NCI-H146 (cell line): ENCODE data around the gene NKIRAS1.
"Not testable (repeated sequence)": the region's sequence is repeated elsewhere in the genome, so short reads cannot be mapped to it uniquely, and the experiment has no call there.

ENCODE experiments used
- DNase-seq: peaks from one replicate; lab custom pipeline; 2025; lab: John Stamatoyannopoulos, UW

NKIRAS1 gene

GRCh38 chr3:23904545-23904944 lies 12.2 kb downstream of the NKIRAS1 start:
- DNase-seq: no peak

DNA sequence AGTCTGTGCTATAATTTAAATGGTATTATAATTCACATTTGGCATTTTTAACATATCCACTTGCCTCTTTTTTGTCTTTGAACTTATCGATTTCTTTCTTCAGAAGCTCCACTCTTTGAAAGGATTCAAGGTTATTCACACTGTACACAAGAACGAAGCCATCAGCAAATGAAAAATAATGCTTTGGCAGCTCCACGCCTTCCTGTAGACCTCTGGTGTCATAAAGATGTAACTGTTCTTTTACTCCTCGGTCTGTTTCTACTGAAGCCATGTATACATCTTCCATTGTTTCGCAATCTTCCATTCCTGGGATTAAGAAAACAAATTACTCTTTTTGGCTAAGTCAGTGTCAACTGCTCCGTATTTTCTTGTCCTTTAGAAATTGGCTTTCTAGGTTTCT lies 16.0 kb downstream of the NKIRAS1 start:
- no peak for DNase-seq

DNA sequence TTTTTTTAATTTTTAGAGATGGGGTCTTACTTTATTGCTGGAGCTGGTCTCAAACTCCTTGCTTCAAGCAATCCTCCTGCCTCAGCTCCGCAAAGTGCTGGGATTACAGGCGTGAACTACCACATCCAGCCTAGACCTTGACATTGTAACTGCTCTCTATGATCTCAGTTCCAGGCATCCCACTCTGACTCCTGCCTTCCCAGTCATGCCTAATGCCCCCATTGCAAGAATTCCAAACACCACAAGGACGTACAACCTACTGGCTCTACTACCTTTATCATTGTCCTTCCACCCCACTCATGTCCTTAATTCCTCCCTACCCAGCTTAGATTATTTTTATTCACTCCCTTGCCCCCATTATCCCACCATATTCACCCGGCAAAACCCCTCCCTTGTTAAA lies 21.6 kb downstream of the NKIRAS1 start:
- no peak for DNase-seq

- DNase-seq: no peak
Observed at GRCh38 chr3:23894254-23895061, 22.3 kb downstream of the NKIRAS1 start.

DNA sequence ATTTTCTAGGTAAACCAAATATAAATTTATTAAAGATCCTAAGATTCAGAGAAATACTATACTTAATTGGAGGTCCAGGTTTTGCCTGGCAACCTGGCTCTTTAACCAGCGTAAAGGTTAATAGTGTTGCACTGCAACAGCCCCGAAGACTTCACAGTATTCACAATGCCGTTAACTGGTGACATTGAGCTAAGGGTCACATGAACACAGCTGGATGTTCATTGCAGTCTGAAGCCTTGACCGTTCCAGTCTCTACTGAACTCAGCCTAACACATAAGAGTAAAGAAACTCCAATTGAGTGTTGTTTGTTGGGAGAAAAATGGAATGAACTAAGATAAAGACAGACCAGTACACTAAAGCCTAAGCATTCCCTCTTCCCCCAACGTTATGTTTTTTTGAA lies 26.8 kb downstream of the NKIRAS1 start:
- no peak for DNase-seq

DNA sequence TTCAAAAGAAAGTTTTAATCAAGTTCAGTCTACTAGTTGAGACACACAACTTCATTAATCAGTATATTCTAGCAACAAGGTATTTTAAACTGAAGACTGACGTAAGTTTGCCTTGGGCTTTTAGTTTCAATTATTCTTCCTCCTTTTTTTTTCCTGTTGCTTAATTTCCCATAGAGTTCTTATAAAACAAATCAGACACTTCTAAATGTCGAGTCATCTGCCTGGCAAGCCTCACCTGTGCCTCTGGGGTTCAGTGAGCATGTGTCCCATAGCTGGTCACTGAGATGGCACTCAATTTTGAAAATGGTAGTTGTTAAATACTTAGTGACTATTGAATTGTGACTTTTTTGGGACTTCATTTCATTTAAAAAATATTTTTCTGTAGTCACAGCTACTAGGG lies 27.4 kb downstream of the NKIRAS1 start:
- DNase-seq: no peak

DNA sequence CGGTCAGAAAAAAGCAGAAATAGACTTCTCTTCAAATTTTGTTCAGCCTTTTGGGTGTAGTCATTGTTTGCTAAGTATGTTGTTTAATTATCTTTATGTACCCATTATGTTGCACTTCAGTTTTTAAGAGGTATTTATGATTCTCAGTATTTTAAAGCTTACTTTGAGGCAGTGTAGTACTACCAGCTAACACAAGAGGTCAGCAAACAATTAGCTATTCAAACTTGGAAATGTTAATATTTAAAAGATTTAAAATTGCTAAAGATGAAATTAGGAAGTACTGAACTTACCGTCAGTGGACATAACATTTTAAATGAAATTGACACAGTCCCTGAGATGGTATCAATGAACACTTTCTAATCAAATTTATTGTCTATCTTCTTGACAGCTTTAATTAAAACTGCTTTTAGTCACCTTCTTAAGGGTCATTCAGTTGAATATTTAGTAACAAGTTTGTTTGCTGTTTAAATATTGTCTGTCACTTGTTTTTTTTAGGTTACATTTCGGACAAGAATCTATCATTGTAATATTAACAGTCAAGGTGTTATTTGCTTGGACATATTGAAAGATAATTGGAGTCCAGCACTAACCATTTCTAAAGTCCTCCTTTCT lies 28.1 kb downstream of the NKIRAS1 start:
- no peak for DNase-seq

GRCh38 chr3:23886311-23886710 lies 30.5 kb downstream of the NKIRAS1 start:
- DNase-seq: no peak

GRCh38 chr3:23885210-23885609 lies 31.6 kb downstream of the NKIRAS1 start:
- DNase-seq: no peak

DNA sequence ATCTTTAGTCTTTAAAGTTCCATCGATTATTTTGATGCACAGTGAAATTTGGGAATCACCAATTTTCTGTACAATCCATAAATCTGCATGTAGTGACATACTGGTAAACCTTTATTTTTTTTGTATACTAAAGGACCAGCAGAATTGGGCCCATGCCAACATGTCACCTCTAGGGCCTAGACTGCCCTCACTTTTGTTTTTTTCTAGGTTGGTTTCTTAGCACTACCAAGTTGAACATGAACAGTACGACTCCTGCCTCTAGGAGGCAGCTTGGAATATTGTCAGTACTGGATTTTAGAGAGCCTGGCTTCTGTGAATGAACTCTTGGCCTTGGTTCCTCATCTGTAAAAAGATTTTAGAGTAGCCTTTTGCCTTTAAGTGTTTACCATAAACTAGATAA lies 32.3 kb downstream of the NKIRAS1 start:
- DNase-seq: no peak

DNA sequence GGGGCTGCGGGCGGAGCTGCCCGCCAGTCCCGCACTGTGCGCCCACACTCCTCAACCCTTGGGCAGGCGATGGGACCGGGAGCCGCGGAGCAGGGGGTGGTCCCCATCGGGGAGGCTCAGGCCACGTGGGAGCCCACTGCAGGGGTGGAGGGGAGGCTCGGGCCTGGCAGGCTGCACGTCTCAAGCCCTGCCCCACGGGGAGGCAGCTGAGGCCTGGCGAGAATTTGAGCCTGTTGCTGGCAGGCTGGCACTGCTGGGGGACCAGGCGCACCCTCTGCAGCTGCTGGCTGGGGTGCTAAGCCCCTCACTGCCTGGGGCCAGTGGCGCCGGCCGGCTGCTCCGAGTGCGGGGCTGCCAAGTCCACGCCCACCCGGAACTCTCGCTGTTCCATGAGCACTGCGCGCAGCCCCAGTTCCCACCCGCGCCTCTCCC lies 34.3 kb downstream of the NKIRAS1 start:
- DNase-seq: no peak

DNA sequence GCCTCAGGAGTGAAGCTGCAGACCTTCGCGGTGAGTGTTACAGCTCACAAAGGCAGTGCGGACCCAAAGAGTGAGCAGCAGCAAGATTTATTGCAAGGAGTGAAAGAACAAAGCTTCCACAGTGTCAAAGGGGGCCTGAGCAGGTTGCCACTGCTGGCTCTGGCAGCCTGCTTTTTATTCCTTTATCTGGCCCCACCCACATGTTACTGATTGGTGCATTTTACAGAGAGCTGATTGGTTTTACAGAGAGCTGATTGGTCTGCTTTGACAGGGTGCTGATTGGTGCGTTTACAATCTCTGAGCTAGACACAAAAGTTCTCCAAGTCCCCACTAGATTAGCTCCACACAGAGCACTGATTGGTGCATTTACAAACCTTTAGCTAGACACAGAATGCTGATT lies 34.8 kb downstream of the NKIRAS1 start:
- DNase-seq: not testable (repeated sequence)

DNA sequence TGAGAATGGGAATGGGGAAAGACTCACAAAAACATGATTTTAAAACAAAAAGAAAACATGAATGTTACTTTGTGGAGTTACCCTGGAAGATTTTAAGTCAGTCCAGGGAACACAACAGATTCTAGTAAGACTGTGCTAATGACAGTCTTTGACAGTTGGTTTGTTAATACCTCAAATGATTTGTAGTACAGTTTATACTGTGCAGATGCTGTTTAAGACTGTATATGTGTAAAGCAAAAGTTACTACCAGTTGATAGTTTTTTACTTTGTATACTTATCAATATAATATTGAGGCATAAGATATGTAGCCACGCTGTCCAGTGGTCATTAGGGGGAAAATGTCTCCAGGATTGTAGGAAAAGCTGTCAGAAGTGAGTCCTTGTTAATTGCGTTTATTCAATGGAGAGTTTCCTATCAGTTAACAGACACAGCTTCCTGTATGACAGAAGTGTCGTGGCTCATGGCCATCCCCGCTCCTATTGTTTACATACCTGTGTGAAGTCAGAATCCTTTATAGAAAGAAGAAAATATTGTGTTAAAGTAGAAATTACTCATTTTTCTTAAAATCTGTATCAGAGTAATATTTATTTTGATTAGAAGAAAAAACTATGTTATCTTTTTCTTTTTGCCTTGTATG lies 36.0 kb downstream of the NKIRAS1 start:
- peak; percentile 8 for DNase-seq

- DNase-seq: no peak
Observed at GRCh38 chr3:23879485-23879884, 37.3 kb downstream of the NKIRAS1 start.

- DNase-seq: no peak
Observed at GRCh38 chr3:23877329-23877980, 39.3 kb downstream of the NKIRAS1 start.

- DNase-seq: no peak
Observed at GRCh38 chr3:23876923-23877322, 39.9 kb downstream of the NKIRAS1 start.

DNA sequence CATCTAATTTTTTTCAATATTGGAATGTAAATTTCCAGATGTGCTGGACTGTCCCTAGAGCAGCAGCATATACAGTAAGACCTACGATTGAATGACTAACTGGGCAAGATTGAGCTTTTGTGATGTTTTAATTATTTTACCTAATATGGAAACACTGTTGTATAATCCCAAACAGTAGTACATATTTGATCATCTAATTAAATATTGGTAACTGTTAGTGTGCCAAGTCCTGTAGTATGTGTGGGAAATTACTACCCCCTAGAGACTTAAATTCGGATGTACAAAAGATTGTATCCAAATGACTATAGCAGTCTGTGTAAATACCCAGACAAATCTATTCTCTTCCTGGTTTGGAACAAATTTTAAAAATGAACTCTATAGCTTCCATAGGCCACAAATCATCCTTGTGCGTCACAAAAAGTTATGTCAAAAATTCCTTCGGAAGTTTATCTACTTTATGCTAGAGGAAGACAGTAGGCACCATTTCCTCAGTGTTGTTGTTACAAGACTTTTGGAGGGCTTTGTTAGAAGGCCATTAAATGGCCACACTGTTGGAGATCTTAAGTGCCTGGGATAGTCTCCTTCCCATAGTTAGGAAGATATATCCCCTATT lies 41.6 kb downstream of the NKIRAS1 start:
- DNase-seq: no peak

DNA sequence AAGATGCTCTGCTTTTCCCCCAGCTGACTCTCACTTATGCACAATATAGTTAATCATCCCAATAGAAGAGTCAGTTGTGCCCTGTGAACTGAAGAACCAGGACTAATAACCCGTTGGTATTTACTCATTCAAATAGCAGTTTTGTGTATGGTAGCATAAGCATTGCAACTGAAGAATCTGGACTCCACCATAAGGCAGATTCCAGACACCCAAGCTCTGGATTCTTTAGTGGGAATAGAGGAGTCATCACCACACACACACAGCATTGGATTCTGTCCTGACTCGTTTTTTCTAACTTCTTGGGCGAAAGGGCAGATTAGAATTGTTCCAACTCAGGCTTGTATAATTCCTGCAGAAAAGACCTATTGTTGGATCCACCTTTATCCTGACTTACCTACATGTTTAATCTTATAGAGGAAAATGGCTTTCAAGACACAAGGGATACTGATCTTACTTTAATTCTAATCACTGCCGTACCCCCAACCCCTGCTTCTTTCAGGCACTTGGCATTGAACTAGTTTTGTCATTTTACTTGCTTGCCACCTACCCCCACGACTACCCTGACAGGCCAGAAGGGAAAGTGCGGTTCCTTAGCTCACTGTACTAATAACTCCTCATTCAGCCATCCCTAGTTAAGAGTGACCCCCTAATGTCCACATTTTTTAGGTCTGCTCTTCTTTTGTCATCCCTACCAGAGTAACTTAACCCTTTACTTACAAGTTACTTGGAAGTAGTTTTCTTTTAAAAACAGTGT lies 42.3 kb downstream of the NKIRAS1 start:
- DNase-seq: no peak

DNA sequence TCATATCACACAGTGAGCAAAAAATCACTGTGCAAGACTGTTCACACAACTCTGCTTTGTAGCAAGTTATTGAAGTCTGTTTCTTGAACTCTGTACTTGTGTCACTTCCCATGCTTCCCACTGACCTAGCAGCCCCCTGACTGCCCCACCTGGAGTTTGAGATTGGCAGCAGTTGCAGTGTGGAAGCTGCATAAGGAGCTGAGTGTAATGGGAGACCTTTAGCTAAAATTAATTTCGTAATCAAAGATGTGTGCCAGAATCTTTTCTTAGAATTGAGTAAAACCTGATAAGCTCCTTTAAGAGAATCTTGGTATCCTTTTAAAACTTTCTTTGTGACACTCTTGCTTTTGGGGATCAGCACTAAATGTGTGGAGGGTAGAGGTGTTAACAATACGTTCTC lies 42.8 kb downstream of the NKIRAS1 start:
- no peak for DNase-seq

DNA sequence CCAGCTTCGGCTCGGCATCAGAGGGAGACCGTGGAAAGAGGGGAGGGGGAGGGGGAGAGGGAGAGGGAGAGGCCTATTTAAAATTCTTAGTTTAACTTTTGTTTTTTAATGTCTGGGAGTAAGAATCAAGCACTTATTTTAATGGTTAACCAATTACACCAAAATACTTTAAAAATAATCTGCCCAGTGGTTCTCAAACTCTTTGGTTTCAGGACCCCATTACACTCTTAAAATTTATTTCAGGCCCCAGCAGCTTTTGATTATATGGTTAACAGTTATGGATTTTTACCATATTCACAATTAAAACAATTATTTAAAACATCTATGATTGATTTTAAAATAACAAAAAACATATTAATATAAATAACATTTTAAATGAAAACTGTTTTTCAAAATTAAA lies 44.5 kb downstream of the NKIRAS1 start:
- no peak for DNase-seq

GRCh38 chr3:23871361-23871760 lies 45.4 kb downstream of the NKIRAS1 start:
- not testable (repeated sequence) for DNase-seq

GRCh38 chr3:23870663-23871043 lies 46.1 kb downstream of the NKIRAS1 start:
- not testable (repeated sequence) for DNase-seq
